ENCODE measurements around the gene CIB2.

CIB2 gene

DNA sequence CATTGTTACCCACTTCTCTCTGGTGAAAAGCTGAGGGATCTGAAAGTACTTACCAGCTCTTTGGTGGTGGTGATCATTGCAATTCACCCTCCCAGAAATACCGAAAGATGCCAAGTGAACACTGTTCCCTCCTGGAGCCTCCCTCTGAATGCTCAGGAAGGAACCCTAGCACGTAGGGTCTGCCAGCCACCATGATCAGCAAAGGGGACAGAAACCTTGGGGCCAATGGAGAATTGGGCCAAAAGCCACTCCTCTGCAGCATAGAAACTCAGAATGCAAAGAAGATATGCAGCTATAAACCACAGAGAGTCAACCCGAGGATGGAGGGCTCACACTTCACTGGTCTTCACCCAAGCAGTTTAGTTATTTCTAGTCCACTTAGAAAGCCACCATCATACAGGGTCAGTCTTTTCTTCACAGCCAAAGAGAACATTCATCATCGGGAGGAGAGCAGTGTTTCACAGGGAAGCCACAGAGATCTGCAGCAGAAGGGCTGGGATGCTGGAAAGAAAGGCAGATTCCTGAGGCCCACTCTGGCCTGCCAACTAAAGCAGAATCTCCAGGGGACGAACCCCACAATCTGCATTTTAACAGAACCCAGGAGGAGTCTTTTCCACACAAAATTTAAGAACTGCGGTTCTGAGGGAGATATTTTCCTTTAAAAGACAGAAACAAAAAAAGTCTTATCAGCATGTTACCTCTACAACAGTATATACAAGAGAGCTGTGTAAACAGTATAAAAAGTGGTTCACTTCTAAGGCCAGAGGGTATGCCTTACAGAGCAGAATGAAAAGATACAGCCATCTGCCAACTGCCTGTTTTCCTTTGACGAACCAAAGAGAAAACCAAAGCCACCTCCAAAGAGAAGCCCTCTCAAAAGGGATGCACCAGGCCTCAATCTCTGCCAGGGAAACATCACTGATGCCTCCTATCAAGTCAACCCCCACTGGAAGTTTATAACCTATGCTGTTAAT, 65.0 kb downstream of the CIB2 start:
- no peak for DNase-seq (ENCODE audit: low spot score)

- DNase-seq (ENCODE audit: low spot score) = peak; percentile 77
Measured at GRCh38 chr15:78065284-78065872, 65.9 kb downstream of the CIB2 start.

- no peak for DNase-seq (ENCODE audit: low spot score)
Measured at GRCh38 chr15:78064544-78064943, 66.7 kb downstream of the CIB2 start.

- DNase-seq (ENCODE audit: low spot score) = no peak
Measured at GRCh38 chr15:78063970-78064385, 67.3 kb downstream of the CIB2 start.

DNA sequence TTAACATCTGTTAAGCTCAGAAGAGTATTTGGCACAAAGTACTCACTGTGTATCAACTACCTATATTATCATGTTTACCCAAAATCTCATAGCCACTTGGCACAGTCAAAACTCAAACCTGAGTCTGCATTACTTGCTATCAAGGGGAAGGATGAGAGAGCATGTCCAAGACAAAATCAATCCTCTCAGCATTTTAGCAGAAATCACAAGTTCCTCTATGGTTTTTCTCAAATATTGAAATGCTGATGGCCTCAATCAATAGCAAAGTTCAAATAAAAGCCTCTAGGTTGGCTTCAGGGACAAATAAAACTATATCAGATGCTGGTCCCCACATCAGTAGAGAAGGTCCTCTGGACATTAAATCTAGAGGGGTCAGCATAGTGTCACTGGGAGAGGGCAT, 68.0 kb downstream of the CIB2 start:
- DNase-seq (ENCODE audit: low spot score) = no peak

GRCh38 chr15:78061963-78062427, 69.2 kb downstream of the CIB2 start:
- peak; percentile 60 for DNase-seq (ENCODE audit: low spot score)

DNA sequence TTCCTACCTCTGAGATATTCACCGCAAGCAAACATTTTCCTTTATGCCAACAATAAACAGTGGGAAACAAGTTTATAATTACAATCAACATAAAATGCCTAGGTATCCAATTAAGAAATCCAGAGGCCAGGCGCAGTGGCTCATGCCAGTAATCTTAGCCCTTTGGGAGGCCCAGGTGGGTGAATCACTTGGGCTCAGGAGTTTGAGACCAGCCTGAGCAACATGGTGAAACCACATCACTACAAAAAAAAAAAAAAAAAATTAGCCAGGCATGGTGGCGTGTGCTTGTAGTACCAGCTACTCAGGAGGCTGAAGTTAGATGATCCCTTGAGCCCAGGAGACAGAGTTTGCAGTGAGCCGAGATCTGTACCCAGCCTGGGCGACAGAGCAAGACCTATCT, 71.0 kb downstream of the CIB2 start:
- no peak for DNase-seq (ENCODE audit: low spot score)

- DNase-seq (ENCODE audit: low spot score) = no peak
Measured at GRCh38 chr15:78059110-78059839, 72.0 kb downstream of the CIB2 start.

DNA sequence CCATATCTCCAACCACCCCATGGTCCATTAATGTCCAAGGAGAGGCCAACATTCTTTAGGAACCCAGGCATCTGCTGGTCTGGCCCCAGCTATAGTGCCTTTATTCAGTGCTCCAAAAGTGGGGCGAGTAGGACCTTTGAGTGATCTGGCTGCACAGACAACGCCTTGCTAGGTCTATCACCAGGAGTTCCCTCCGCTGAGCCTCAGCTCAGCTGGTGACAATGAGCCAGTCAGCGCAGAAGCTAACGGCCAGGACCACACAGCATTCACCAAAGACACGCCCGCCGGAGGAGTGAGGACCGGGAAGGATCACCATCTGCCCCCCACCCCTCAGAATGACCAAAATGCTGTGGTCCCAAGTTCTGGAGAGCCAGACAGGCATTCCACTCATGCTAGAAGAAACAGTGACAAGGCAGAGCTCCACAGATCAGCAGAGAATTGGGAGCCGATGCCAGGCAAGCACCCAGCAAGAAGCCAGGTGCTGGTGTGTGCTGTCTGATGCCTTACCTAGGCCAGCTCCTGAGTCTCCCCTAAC, 72.8 kb downstream of the CIB2 start:
- no peak for DNase-seq (ENCODE audit: low spot score)

GRCh38 chr15:78057803-78058202, 73.4 kb downstream of the CIB2 start:
- no peak for DNase-seq (ENCODE audit: low spot score)

DNA sequence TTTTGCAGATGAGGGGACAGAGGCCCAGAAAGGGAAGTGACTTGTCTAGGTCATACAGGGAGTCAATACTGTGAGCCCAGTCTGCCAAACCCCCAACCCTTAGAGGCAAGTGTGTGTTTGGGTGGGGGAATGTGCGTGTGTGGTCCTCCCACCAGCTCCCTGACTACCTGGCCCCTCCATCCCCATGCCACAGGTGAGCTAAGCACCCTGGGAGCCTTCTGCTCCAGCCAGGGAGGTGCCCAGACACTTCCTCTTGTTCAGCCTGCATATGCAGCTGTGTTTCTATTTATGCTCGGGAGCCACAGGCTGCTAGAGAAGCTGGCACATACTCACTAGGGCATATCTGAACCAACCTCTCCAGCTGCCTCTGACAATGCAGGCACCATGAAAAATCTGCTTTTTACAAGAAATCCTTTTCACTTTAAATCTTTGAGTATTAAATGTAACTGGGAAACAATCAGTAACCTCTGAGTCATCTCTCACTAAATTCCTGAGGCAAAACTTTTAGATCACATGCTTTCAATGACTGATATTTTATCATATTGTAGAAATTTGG, 74.5 kb downstream of the CIB2 start:
- peak; percentile 64 for DNase-seq (ENCODE audit: low spot score)

DNA sequence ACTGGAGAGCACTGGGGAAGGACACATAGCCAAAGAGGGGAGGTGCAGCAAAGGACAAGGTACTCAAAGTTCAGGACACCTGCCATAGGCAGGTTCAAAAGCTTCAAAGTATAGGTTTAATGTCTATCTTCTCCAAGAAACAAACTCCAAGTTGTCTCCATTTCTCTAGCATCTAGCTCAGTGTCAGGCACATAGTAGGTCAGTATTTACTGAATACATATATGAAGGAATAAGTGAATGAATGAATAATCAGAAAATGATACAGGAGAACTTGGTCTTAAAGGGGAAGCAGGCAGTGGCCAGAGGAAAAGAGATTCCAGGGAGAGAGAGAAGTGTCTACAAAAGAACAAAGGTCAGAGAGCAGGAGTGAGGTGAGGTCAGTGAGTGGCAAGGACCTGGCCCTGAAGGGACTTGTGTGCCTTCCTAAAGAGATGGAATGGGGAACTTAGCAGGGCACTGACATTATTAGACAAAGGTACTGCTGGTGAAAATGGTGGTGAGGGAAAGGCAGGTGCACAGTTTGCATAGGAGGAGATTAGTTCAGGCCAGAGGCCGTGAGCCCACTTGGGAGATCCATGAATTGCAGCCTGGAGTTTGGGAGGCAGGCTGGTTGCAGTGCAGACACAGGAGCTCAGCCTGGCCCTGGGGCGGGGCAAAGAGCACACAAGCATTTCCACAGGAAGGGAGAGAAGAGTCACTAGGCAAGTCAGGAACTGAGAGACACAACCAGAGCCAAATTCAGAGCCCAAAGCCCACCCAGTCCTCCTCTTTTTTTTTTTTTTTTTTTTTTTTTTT, 75.1 kb downstream of the CIB2 start:
- DNase-seq (ENCODE audit: low spot score) = peak; percentile 64

DNA sequence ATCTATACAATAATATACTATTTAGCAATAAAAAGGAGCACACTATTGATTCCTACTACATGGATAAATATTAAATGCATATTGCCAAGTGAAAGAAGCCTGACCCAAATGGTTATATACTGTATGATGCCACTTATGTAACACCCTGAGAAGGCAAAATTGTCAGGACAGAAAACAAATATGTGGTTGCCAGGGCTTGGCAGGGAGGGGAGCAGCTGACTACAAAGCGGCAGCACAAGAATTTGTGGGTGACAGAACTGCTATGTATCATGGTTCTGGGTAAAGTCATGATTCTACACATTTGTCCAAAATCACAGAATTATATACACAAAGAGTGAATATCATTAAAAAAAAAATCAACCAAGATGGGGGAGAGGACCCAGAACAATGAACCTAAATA, 76.3 kb downstream of the CIB2 start:
- no peak for DNase-seq (ENCODE audit: low spot score)

Data from Ammon's horn (tissue), 1 donor.